Pulmonary artery endothelial cell (primary cell): ENCODE measurements around the gene PPP1R13L. TPM values are rescaled to one million over a fixed set of nuclear protein-coding genes. Genes with fewer than 3 reads are reported as not detected.
"Not testable (repeated sequence)": the region's sequence is repeated elsewhere in the genome, so short reads cannot be mapped to it uniquely, and the experiment has no call there.

ENCODE experiments used
- DNase-seq: peaks from one replicate; pipeline ENCODE4 v3.0.0-alpha.2; 2011; ENCODE audit warnings: low read depth, low spot score
- total RNA-seq: library from RNA; depleted of rRNA; stranded (reverse); fragments of >200 nt; gene quantifications from 2 replicates; pipeline ENCODE4 v1.2.3, GENCODE V29; 2014

Gene PPP1R13L
- total RNA-seq, 1 donor from 2014 or later, result 8.2 TPM

DNA sequence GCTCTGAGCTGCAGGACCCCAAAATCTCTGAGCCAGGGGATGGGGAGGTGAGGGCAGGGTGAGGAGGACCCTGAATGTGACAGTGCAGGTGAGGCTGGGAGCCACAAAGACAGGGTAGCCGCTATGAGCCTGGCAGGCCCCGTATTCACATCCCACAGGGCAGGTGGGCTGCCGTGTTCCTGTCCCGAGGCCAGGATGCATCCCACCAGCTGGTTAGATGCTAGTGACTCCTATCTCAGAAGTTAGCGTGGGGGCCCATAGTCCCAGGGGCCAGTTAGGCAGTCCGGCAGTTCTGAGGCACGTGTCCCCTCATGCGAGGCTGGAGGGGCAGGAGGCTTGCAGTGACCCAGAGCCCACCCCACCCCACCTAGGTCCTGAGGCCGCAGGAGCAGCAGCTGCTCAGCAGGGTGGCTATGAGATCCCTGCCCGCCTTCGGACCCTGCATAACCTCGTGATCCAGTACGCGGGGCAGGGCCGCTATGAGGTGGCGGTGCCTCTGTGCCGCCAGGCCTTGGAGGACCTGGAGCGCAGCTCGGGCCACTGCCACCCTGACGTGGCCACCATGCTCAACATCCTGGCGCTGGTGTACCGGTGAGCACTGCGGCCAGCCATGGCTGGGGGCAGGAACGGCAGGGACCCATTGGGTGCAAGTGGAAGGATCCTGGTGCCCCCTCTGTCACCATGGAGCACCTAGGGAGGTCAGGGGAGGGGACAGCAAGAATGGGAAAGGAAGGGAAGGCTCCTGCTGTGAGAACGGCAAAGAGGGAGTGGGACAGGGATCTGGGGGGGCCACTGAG, 57.1 kb downstream of the PPP1R13L start:
- DNase-seq, result no peak

DNA sequence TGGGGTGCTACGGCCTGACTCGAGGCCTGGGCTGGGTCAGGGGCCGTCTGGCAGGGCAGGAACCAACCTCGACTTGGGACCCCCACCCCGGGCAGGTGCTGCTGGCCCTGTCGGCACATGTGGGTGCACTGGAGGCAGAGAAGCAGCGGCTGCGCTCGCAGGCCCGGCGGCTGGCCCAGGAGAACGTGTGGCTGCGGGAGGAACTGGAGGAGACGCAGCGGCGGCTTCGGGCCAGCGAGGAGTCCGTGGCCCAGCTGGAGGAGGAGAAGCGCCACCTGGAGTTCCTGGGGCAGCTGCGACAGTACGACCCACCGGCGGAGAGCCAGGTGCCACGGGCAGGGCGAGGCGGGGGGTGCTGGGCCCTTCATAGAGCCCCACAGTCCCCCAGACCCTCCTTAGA, 58.4 kb downstream of the PPP1R13L start:
- DNase-seq, result no peak

DNA sequence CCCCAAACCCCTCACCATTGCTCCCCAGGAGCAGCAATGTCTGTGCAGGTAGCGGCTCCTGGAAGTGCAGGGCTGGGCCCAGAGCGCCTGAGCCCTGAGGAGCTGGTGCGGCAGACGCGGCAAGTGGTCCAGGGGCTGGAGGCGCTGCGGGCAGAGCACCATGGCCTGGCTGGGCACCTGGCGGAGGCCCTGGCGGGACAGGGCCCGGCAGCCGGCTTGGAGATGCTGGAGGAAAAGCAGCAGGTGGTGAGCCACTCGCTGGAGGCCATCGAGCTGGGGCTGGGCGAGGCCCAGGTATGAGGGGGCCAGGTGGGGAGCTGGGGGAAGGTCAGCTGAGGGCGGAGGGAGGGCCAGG, 59.4 kb downstream of the PPP1R13L start:
- DNase-seq, result no peak

DNA sequence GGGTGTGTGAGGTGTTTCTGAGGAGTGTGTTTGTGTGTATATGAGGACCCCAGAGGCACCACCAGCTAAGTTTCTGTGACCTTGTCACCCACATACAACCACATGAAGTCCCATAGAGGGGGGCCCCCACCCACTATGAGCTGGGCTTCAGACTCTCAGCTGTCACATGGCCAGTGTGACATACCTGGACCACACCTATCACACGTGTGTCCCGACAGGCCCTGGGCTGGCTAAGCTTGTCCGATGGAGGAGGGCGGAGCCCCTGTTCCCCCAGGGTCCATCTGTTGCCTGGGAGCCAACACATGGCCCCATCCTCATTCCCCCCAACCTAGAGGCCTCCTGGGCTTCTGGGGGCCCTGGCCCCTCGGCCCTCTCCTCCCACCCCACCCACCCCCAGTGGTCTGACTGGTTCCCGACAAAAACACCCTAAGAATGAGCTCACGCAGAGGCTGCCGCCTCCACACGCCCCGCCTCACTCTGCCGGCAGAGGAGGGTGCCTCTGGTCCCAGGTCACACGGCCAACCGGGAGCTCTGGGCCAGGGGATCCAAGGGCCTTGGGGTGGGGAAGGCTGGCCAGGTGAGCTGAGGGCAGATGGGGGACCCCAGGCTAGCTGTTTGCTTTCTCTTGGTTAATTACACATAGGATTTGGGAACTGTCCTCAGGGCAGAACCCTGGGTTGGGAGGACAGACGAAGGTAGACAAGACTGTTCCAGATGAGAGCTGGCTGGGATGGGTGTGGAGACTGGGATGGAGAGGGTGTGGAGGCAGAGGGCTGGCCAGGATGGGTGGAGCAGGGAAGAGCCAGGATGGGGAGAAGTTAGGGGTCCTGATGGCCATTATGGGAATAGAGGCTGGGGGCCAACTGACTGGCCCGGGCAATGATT, 60.0 kb downstream of the PPP1R13L start:
- no peak for DNase-seq

DNA sequence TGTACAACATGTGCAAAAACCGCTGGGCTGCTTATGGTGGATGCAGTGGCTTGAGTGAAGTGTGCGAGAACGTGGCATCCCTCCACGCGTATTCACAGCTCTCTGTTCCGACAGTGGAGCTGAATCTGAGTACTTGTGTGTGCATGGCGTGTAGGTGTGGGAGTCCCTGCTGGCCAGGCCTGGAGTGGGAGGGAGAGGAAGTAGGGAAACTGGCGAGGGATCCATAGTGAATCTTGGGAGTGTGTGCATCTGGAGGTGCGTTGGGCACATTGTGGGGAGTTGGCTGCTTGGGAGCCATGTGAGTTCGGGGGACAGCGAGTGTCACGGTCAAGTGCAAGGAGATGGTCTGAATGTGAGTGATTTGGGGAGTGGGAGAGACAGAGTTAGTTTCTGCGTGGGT, 62.0 kb downstream of the PPP1R13L start:
- DNase-seq, result no peak

DNA sequence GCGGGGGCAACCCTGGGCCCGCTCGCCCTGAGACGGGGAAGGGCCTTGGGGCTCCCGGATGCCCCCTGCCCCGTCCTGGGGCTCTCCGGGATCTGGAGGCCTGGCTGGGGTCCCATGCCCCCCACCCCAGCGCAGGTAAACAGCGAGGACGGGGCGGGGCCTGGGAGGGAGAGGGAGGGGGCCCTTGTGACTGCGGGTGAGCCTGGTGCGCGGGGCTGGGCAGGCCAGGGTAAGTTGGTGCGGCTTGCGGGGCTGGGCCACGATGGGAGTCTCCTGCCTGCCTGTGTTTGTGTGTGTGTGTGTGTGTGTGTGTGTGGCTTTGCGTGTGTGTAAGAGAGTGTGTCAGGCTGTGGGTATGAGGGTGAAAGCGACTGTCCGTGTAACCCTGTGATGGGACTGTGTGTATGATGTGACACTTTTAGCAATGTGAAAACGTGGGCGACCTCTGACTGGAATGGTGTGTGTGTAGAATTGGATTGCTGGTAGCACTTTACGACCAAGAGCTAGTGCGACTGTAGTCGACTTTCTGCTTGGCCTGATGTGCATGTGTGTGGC, 63.9 kb downstream of the PPP1R13L start:
- DNase-seq, result no peak

DNA sequence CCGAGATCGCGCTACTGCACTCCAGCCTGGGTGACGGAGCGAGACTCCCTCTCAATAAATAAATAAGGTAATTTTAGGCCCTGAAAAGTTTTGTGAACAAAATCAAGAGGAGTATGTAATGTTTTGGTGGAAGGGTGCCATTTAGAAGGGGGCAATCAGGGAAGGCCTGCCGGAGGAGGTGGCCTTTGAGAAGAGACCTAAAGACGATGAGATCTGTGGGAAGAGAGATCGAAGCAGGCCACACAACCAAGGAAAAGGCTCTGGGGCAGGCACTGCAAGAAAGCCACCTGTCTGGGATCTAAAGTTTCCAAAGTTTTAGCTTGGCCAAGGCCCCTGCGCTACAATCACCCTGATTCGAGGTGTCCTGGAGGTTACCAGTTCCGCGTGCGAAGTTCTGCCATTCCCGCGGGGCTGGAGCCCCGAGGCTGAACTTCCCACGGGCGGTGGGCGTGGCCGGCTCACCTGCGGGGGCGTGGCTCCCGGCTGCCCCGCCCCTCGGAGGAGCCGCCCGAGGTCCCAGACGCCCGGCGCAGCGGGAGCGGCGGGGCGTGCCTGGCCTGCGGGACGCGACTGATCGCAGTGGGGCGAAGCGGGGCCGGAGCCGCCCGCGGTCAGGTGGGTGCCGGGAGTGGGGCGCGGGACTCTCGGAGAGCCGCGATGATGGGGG, 64.5 kb downstream of the PPP1R13L start, which contains the start of gene KLC3:
Gene KLC3 (plus strand): TSS at position 519 of the 667 bp plus-strand sequence. CDS start 4,792 bp downstream, outside the sequence.
- DNase-seq, result no peak

DNA sequence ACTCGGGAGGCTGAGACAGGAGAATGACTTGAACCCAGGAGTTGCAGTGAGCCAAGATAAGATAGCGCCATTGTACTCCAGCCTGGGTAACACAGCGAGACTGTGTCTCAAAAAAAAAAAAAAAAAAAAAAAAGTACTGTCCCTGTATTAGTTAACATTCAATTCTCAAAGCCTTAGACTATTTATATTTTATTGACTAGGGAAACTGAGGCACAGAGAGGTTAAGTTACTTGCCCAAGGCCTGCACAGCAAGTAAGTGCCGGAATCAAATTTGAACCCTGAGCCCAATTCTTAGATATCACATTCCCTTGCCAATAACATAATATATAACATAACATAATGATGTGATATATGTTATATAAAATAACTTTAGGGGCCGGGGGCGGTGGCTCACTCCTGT, 65.2 kb downstream of the PPP1R13L start:
- DNase-seq, result no peak

DNA sequence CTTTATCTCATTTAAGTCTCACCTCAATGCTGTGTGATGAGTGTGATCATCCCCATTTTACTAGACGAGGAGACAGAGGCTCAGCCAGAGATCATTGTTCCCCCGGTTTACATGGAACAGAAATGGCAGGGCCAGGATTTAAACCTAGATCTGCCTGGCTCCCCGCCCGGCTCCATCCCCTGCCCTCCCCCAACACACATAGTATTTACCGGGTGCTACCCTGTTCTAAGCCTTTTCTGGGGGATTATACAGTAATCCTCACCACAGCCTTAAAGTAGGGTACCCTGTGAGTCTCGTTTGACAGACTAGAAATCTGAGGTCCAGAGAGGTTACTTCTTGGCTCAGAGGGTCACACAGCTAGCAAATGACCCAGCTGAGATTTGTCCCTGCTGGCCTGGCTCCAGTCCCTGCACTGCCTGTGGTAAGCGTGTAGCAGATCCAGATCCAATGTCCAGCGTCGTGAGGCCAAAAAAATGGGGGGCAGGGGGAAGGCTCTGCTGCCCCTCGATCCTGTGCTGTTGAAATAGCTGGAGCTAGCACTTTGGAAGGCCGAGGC, 68.1 kb downstream of the PPP1R13L start:
- no peak for DNase-seq

DNA sequence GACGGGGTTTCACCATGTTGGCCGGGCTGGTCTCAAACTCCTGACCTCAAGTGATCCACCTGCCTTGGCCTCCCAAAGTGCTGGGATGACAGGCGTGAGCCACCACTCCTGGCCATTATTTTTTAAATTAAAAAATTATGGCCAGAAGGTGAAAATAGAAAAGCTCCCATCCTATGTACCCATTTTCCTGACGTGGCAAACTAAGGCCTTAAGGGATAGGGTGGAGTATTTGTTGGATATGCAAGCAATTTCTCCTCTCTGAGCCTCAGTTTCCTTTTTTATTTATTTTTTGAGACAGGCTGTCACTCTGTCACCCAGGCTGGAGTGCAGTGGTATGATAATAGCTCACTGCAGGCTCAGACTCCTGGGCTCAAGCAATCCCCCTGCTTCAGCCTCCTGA, 70.0 kb downstream of the PPP1R13L start:
- DNase-seq, result not testable (repeated sequence)

DNA sequence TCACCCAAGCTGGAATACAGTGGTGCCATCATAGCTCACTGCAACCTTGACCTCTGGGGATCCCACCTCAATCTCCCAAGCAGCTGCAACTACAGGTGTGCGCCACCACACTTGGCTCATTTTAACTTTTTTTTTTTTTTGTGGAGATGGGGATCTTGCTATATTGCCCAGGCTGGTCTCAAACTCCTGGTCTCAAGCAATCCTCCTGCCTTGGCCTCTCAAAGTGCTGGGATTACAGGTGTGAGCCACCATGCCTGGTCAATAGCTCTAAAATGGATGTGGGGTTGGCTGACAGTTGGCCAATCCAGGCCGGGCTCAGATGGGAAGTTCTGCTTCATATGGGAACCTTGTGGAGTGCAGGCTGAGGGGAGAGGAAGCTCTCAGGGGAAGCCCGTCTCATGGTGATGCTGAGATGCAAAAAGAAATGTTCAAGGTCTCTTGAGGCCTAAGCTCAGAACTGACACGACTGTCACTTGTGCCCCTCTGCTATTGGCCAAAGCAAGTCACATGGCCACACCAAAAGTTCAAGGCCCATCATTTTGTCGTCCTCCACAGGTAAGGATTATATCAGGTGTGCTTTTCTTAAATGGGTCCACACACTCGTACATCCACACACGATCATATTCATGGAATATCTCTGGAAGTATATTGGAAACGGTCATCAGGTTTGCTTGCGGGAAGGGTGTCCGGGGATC, 71.1 kb downstream of the PPP1R13L start:
- DNase-seq, result no peak

DNA sequence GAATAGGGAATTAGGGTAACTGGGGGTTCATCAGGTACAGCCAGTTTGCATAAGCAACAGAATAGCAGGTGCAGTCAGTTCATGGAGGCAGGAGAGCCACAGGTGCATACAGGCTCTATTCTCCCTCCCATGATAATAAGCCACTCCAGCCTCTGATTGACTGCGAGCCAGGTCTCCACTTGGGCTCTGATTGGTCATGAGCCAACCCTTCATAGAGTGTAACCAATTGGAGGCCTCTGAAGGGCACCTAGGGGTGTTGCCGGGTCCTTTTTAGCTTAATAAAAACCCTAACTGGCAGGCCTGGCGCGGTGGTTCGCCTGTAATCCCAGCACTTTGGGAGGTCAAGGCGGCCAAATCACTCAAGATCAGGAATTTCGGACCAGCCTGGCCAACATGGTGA, 73.5 kb downstream of the PPP1R13L start:
- DNase-seq, result no peak

Other genes starting within 250 kb of the PPP1R13L start
- gene NKPD1, start 244.1 kb downstream of the PPP1R13L start, total RNA-seq, result 0.11 and 0.13 TPM in 2 replicates
- gene TRAPPC6A, start 226.8 kb downstream of the PPP1R13L start, total RNA-seq, result 8.0 and 17.2 TPM in 2 replicates
- 3.5 and 4.2 TPM in 2 replicates for gene BLOC1S3, start 226.3 kb downstream of the PPP1R13L start, total RNA-seq
- 0.63 and 1.6 TPM in 2 replicates for gene EXOC3L2, start 159.7 kb downstream of the PPP1R13L start, total RNA-seq
- gene MARK4, start 153.8 kb downstream of the PPP1R13L start, total RNA-seq, result 9.5 and 10.7 TPM in 2 replicates
- gene CKM, start 82.2 kb downstream of the PPP1R13L start, total RNA-seq, result not detected in 2 replicates
- gene KLC3, start 64.3 kb downstream of the PPP1R13L start, total RNA-seq, result 0.07 TPM in 2 replicates
- 32.6 and 39.4 TPM in 2 replicates for gene ERCC2, start 34.5 kb downstream of the PPP1R13L start, total RNA-seq
- 27.3 and 30.1 TPM in 2 replicates for gene POLR1G, start 1.6 kb upstream of the PPP1R13L start, total RNA-seq
- gene ERCC1, start 18.8 kb upstream of the PPP1R13L start, total RNA-seq, result 86.3 and 157 TPM in 2 replicates
- gene FOSB, start 62.9 kb upstream of the PPP1R13L start, total RNA-seq, result 0.33 and 1.9 TPM in 2 replicates
- 4.1 and 8.7 TPM in 2 replicates for gene RTN2, start 92.0 kb upstream of the PPP1R13L start, total RNA-seq
- gene PPM1N, start 93.4 kb upstream of the PPP1R13L start, total RNA-seq, result 0.92 and 3.0 TPM in 2 replicates
- 140 and 189 TPM in 2 replicates for gene VASP, start 102.4 kb upstream of the PPP1R13L start, total RNA-seq
- 6.0 and 9.7 TPM in 2 replicates for gene OPA3, start 179.7 kb upstream of the PPP1R13L start, total RNA-seq
- 4.0 and 5.7 TPM in 2 replicates for gene GPR4, start 197.1 kb upstream of the PPP1R13L start, total RNA-seq
- 22.2 and 35.6 TPM in 2 replicates for gene EML2, start 234.3 kb upstream of the PPP1R13L start, total RNA-seq